Brain microvascular endothelial cell (primary cell): Measurements from ENCODE around the gene SLFN11.
"Not testable (repeated sequence)": the region's sequence is repeated elsewhere in the genome, so short reads cannot be mapped to it uniquely, and the experiment has no call there.

Experiments
- DNase-seq: peaks from one replicate; pipeline ENCODE4 v3.0.0-alpha.2; 2020
- H3K27ac ChIP-seq: fragments of 250-450 bp; sonication (Bioruptor Pico); 2 replicates; pipeline ENCODE4 v1.5.1; 2020; ENCODE audit warnings: mild to moderate bottlenecking, moderate library complexity
- H3K27me3 ChIP-seq: fragments of 250-450 bp; sonication (Bioruptor Pico); replicated peaks from 2 replicates; pipeline ENCODE4 v1.5.1; 2020; ENCODE audit warnings: mild to moderate bottlenecking
- H3K36me3 ChIP-seq: fragments of 250-450 bp; sonication (Bioruptor Pico); replicated peaks from 2 replicates; pipeline ENCODE4 v1.5.1; 2020; ENCODE audit warnings: mild to moderate bottlenecking
- H3K4me3 ChIP-seq: 2 replicates; pipeline ENCODE4 v1.5.1; 2011; ENCODE audit warnings: low read depth, mild to moderate bottlenecking, control low read depth, low read length, moderate library complexity
- CTCF ChIP-seq: IDR thresholded peaks from 2 replicates; pipeline ENCODE4 v1.5.1; 2011; ENCODE audit warnings: low read depth, mild to moderate bottlenecking, moderate library complexity, low read length, control low read depth, inconsistent platforms; ENCODE audit errors: missing control alignments
- in situ Hi-C: cut with HindIII; loops from 2 replicates; pipeline ENCODE4 v1.10.0; 2017; ENCODE audit warnings: low sequenced_read_pairs, low pct_ligation_motif_present

The SLFN11 gene

GRCh38 chr17:35337364-35337763 lies 36.1 kb downstream of the SLFN11 start:
- H3K27me3 ChIP-seq: peaks cover 6% of the 10 kb centered on the region
- no peaks in the 10 kb centered on the region for H3K36me3 ChIP-seq
- DNase-seq: no peak
- no peak for TF ChIP-seq CTCF
- H3K4me3 ChIP-seq: no peak overlapping the region
- no peak overlapping the region for H3K27ac ChIP-seq
- in situ Hi-C loops: no loop called here

- in situ Hi-C loops, DNase-seq, H3K36me3 ChIP-seq, H3K4me3 ChIP-seq, H3K27ac ChIP-seq: not testable (repeated sequence)
- peaks cover 12% of the 10 kb centered on the region for H3K27me3 ChIP-seq
These were observed 39.8 kb downstream of the SLFN11 start for GRCh38 chr17:35333578-35333977.

GRCh38 chr17:35322749-35323148 lies 50.7 kb downstream of the SLFN11 start:
- Histone ChIP-seq H3K27me3 (peaks cover 3% of the 10 kb centered on the region), H3K4me3 (no peak overlapping the region), H3K27ac (no peak overlapping the region), H3K36me3 (no peaks in the 10 kb centered on the region)
- TF ChIP-seq CTCF: no peak
- in situ Hi-C loops: loop anchor here (25.0 kb wide), 1 partner anchor 215 kb away; the partner anchor contains the start of gene SLFN12L
- DNase-seq: no peak

GRCh38 chr17:35315971-35316370 lies 57.5 kb downstream of the SLFN11 start:
- no peak overlapping the region for H3K4me3 ChIP-seq
- TF ChIP-seq CTCF: no peak
- peaks cover 3% of the 10 kb centered on the region for H3K27me3 ChIP-seq
- no peak for DNase-seq
- in situ Hi-C loops: loop anchor here (25.0 kb wide), 1 partner anchor 221 kb away; the partner anchor contains the start of gene SLFN12L
- H3K27ac ChIP-seq: no peak overlapping the region
- H3K36me3 ChIP-seq: no peaks in the 10 kb centered on the region

- peak; percentile 86 for DNase-seq
- no peak overlapping the region for H3K27ac ChIP-seq
- no peak overlapping the region for H3K4me3 ChIP-seq
- TF ChIP-seq CTCF: no peak
- in situ Hi-C loops: loop anchor here (25.0 kb wide), 1 partner anchor 222 kb away; the partner anchor contains the start of gene SLFN12L
- no peaks in the 10 kb centered on the region for H3K36me3 ChIP-seq
- H3K27me3 ChIP-seq: peaks cover 3% of the 10 kb centered on the region
These were observed 58.1 kb downstream of the SLFN11 start for GRCh38 chr17:35315283-35315682.

- no peaks in the 10 kb centered on the region for H3K36me3 ChIP-seq
- TF ChIP-seq CTCF: no peak
- DNase-seq: no peak
- in situ Hi-C loops: loop anchor here (25.0 kb wide), 1 partner anchor 223 kb away; the partner anchor contains the start of gene SLFN12L
- H3K27me3 ChIP-seq: peaks cover 3% of the 10 kb centered on the region
- no peak overlapping the region for H3K27ac ChIP-seq
- no peak overlapping the region for H3K4me3 ChIP-seq
These were observed 58.8 kb downstream of the SLFN11 start for GRCh38 chr17:35314415-35315216.
